CD4-positive, alpha-beta T cell treated with Interleukin-21 for 1 hour (primary cell): ENCODE data around the gene SEC14L2.
A peak's percentile ranks its signal among the peaks of the same experiment; 100 is the strongest.

ENCODE experiments used
- DNase-seq: peaks from one replicate; pipeline ENCODE4 v3.0.0-alpha.2; 2020

SEC14L2 gene

GRCh38 chr22:30408388-30409102 is 11.7 kb downstream of the SEC14L2 start:
- no peak for DNase-seq

GRCh38 chr22:30411780-30412179 is 15.0 kb downstream of the SEC14L2 start:
- no peak for DNase-seq

- DNase-seq, result no peak
These were observed 16.2 kb downstream of the SEC14L2 start for GRCh38 chr22:30413001-30413400.

GRCh38 chr22:30413745-30414524 is 17.1 kb downstream of the SEC14L2 start:
- DNase-seq, result no peak

- DNase-seq, result no peak
These were observed 17.8 kb downstream of the SEC14L2 start for GRCh38 chr22:30414525-30415047.

GRCh38 chr22:30416403-30416802 is 19.6 kb downstream of the SEC14L2 start:
- no peak for DNase-seq

GRCh38 chr22:30416837-30417236 is 20.0 kb downstream of the SEC14L2 start:
- DNase-seq, result no peak

GRCh38 chr22:30420347-30421125 is 23.7 kb downstream of the SEC14L2 start:
- DNase-seq, result no peak

GRCh38 chr22:30421695-30422480 is 25.1 kb downstream of the SEC14L2 start:
- DNase-seq, result no peak

GRCh38 chr22:30422481-30423300 is 25.9 kb downstream of the SEC14L2 start:
- DNase-seq, result peak; percentile 19

GRCh38 chr22:30423301-30423958 is 26.6 kb downstream of the SEC14L2 start:
- DNase-seq, result no peak

- peak; percentile 100 for DNase-seq
These were observed 27.2 kb downstream of the SEC14L2 start for GRCh38 chr22:30423959-30424533.

- DNase-seq, result no peak
These were observed 27.9 kb downstream of the SEC14L2 start for GRCh38 chr22:30424534-30425326.

GRCh38 chr22:30425327-30425615 is 28.5 kb downstream of the SEC14L2 start:
- DNase-seq, result no peak

GRCh38 chr22:30425616-30426387 is 29.0 kb downstream of the SEC14L2 start, which contains the start of gene MTFP1:
Gene MTFP1 (plus strand): TSS chr22:30425768. CDS start chr22:30425880, 112 bp downstream.
- peak; percentile 62 for DNase-seq

GRCh38 chr22:30426388-30427353 is 29.9 kb downstream of the SEC14L2 start:
- DNase-seq, result peak; percentile 91

- DNase-seq, result no peak
These were observed 31.1 kb downstream of the SEC14L2 start for GRCh38 chr22:30427871-30428270.

- no peak for DNase-seq
These were observed 33.1 kb downstream of the SEC14L2 start for GRCh38 chr22:30429887-30430286.
